T follicular helper cell (primary cell): Measurements from ENCODE around the gene DNAJC30.
"Not testable (repeated sequence)": the region's sequence is repeated elsewhere in the genome, so short reads cannot be mapped to it uniquely, and the experiment has no call there.

ENCODE experiments used
- DNase-seq: peaks from one replicate; pipeline ENCODE4 v3.0.0-alpha.2; 2020; ENCODE audit warnings: low read depth
- total RNA-seq, 2 experiments: gene quantifications; one replicate each; lab custom pipeline; 2026; lab: John Stamatoyannopoulos, UW

DNAJC30 gene
- 10.5 to 10.8 reads per million in 2 experiments for total RNA-seq

DNA sequence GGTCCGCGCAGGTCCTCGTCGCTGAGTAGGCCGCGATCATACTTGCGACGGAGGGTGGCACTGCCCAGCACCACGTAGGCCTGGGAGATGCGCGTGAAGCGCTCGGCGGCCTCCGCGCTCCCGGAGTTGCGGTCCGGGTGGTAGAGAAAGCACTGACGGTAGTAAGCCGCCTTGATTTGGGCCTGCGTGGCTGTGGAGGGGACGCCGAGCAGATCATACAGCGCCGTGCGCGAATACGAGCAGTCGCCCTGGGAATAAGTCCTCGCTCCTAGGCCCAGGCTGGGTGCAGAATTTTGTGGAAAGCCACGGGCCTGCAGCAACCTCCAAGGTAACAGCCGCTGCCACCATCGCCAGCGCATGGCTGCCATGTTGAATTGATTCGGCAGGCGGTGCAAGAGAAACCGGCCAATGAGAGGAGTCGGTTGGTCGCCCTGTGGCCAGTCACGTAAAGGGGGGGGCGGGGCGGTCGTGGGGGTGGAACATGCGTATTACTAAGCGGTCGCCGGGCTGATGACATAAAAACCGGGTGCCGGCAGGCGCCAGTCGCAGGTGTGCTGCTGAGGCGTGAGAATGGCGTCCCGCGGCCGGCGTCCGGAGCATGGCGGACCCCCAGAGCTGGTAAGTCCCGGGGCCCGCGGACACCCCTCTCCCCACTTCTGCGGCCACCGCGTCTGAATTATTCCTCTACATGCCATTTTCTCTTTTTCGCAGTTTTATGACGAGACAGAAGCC, at the start of gene DNAJC30, which contains the start of gene BUD23:
TSS of gene DNAJC30 (minus strand) at position 398 of the 732 bp plus-strand sequence. CDS start at position 368, 30 bp downstream.
TSS of gene BUD23 (plus strand) at position 542 of the 732 bp plus-strand sequence. CDS start at position 571, 29 bp downstream.
- DNase-seq, result peak; percentile 97

DNA sequence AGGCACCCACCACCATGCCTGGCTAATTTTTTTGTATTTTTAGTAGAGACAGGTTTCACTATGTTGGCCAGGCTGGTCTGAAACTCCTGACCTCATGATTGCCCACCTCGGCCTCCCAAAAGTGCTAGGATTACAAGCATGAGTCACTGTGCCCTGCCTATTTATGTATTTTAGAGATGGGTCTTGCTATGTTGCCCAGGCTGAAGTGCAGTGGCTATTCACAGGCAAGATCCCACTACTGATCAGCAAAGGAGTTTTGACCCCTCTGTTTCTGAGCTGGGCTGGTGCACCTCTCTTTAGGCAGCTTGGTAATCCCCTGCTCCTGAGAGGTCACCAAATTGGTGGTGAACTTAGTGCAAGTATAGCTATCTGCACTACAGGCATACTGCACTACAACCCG, 49.1 kb upstream of the DNAJC30 start:
- DNase-seq, result no peak

DNA sequence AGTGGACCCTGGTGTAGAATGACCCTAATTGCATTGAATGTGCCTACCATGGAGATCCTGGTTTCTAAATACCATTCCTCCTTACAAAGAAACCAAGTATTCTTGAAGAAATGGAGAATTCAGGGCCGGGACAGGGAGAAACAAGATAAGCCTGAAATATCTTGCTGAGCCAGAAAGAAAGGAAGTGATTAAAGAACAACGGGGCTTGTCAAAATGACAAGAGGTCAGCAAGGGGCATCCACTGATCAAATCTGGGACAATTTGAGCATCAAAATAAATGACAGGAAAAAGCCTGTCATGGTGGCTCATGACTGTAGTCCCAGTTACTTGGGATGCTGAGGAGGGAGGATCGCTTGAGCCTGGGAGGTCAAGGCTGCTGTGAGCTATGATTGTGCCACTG, 47.2 kb upstream of the DNAJC30 start:
- DNase-seq, result no peak

DNA sequence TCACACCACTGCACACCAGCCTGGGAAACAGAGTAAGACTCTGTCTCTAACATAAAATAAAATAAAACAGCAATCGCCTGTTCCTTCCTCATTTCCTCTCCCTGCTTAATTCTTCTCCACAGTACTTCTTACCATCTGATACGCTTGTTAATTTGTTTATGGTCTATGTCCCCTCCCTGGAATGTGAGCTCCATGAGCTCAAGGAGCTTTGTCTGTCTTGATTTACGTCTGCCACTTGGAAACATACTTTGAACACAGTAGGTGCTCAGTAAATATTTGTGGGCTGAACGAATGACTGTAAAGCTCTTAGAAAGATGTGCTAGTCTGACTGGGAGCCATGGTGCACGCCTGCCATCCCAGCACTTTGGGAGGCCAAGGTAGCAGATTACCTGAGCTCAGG, 45.3 kb upstream of the DNAJC30 start:
- DNase-seq, result no peak

DNA sequence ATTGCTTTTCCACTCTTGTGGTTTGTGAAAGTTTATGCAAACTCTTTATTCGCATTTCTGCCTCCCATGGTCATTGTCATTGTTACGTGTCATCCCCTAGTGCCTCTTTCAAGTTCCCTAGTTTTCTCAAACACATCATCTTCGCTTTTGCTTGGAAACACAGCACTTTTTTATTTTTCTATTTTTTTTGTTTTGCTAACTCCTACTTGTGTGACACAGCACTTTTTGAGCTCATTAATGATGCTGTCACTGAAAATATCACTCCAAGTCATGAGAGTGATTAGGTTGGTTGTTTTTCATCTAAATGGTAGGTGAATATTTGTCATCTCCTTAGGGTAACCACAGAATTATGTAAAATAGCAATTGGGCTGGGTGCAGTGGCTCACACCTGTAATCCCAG, 44.7 kb upstream of the DNAJC30 start:
- DNase-seq, result no peak

DNA sequence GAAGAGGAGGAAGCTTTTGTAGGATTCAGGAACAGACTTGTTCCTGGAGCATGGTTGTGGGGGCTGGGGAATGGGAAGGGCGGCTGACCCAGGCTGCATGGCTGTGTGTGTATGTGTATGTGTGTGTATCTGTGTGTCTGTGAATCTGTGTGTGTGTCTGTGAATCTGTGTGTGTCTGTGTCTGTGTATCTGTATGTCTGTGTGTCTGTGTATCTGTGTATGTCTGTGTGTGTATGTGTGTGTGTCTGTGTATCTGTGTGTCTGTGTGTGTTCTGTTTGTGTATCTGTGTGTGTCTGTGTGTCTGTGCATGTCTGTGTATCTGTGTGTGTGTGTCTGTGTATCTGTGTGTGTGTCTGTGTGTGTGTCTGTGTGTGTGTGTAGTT, 42.8 kb upstream of the DNAJC30 start:
- no peak for DNase-seq

DNA sequence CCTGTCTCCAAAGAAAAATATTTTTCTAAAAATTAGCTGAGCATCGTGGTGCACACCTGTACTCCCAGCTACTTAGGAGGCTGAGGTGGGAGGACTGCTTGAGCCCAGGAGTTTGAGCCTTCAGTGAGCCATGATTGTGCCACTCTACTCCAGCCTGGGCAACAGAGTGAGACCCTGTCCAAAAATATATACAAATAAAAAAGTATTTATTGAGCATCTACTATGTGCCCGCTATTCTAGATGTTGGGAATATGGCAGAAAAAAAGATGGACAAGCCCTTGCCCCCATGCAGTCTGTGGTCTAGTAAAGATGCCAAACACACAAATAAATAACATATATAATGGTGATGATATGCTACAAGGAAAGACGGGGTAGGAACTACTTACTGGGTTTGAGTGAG, 40.6 kb upstream of the DNAJC30 start:
- no peak for DNase-seq

DNA sequence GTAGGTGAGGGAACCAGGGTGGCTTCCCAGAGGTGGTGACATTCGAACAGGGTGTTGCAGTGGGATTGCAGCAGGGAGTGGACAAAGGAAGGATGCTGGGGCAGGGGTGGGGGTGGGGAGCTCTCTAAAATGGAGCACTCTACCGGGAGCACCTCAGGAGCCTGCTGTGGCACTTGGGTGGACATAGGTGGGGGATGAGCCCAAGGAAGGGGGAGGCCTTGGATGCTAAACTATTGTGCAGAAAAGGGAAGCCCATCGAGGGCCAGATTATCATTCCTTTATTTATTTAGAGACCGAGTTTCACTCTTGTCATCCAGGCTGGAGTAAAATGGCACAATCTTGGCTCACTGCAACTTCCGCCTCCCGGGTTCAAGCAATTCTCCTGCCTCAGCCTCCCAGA, 39.5 kb upstream of the DNAJC30 start:
- no peak for DNase-seq

DNA sequence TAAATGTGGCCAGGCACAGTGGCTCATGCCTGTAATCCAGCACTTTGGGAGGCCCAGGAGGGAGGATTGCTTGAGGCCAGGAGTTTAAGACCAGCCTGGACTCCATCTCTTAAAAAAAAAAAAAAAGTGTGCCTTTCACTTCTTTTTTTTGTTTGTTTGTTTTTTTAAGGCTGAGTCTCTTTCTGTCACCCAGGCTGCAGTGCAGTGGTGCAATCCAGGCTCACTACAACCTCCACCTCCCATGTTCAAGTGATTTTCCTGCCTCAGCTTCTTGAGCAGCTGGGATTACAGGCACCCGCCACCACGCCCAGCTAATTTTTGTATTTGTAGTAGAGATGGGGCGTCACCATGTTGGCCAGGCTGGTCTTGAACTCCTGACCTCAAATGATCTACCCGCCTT, 38.9 kb upstream of the DNAJC30 start:
- not testable (repeated sequence) for DNase-seq

DNA sequence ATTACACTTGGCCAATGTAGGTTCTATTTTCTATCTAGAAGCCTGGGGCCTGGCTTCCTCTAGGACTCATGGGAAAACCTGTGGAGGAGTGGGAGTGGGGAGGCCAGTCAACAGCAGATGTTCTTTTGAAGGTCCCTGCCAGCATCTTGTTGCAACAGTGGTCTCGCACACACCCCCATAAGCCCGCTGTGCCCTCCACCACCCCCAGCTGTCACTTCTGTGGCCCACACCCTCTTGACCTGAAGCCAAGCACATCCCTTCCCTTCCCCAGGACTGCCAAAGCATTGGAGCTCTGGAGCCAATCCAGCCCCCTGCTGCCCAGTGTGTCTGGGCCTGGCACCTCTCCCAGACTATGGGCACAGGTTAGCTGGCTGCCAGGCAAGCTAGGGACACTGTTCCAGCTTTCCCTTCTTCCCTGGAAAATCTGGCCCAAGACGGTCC, 38.1 kb upstream of the DNAJC30 start:
- no peak for DNase-seq

DNA sequence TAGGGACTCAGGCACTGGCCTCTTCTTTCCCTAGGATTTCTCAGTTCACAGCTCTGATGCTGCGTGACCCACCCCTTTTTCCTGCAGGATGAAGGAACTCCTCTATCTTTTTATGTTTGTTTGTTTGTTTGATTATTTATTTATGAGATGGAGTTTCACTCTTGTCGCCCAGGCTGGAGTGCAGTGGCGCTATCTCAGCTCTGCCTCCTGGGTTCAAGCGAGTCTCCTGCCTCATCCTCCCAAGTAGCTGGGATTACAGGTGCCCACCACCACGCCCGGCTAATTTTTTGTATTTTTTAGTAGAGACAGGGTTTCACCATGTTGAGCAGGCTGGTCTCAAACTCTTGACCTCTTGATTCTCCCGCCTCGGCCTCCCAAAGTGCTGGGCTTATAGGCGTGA, 37.2 kb upstream of the DNAJC30 start:
- not testable (repeated sequence) for DNase-seq

DNA sequence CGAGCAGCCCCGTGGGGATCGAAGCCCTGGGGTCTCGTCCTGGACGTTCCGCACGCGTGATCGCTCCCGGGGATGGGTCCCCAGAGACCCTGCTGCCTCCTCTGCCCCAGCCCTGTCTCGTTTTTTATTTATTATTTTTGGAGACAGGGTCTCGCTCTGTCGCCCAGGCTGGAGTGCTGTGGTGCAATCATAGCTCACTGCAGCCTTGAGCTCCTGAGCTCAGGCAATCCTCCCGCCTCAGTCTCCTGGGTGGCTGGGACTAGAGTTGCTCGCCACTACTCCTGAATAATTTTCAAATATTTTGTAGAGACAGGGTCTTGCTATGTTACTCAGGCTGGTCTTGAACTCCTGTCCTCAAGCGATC, 36.5 kb upstream of the DNAJC30 start:
- DNase-seq, result no peak

DNA sequence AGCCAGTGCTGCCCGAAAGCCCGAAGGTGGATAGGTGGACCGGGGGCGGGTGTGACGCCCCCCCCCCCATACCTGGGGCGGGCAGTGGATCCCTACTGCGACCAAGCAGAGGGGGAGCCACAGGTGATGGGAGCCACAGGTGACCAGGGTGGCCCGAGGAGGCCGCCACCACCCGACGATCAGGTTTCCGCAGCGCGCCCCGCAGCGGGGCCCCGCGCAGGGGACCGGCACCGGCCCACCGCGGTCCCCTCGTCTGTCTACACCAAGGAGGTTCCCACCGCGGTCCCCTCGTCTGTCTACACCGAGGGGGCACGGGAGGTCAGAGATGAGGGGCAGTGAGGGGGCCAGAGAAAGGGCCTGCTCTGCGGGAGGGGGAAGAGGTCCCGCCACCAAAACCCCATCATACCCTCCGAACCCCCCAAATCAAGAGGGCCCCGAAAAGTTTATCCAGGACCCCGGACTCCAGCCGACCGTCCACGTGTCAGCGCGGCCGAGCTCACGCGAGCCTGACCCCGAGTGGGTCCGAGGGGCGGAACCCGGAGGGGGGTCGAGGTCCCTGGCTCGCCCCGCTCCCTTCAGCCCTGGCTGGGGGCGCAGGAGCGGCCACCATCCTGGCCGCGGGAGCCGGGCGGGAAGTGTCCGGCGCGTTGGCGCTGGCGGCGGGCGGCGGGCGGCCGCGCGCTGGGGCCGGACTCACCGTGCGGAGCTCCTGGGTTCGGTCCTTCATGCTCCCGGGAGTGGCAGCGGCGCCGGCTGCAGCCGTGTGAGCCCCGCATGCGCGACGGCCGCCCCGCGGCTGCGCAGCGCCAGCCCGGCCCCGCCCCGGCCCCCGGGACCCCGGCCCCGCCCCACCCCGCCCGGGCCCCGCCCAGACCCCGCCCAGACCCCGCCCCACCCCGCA, 35.9 kb upstream of the DNAJC30 start, which contains the start of gene STX1A:
TSS of gene STX1A (minus strand) at position 765 of the 901 bp plus-strand sequence. CDS start at position 727, 38 bp downstream.
- DNase-seq, result peak; percentile 56

DNA sequence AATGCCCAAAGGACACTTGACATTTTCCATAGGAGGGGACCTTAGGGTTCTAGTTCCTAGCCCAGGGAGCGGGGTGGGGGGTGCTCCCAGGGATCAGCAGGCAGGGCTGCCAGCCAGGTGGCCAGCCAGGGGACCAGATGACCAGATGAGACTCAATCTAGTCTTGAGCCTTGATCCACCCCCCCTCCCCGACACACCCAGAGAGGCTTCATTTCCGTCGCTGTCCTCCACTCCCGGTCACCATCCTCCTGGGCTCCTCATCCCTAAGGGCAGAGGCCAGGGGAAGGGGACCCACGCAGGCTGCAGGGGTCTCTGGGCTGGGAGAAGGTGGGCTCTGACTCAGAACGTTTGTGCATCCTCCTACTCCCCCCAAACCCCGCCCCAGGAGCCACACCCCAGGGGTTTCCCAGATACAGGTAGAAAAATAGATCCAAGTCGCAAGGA, 35.2 kb upstream of the DNAJC30 start:
- DNase-seq, result no peak

DNA sequence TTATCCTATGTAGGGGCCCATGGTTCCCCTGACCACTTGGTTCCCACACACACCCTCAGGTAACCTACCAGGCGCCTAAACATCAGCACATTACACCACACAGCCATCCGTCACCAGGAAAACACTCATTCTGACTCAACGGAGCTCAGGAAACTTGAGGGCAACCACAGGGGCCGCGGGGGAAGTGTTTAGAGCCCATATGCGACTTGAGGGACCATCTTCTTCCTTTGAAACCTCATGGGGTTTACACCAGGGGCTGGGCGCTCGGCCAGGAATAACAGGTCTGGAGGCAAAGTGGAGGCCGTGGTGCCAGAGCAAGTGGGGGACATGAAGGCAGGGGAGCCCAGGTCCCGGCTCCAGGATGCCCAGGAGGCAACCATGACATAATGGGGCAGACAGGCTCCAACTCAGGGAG, 34.7 kb upstream of the DNAJC30 start:
- peak; percentile 42 for DNase-seq

DNA sequence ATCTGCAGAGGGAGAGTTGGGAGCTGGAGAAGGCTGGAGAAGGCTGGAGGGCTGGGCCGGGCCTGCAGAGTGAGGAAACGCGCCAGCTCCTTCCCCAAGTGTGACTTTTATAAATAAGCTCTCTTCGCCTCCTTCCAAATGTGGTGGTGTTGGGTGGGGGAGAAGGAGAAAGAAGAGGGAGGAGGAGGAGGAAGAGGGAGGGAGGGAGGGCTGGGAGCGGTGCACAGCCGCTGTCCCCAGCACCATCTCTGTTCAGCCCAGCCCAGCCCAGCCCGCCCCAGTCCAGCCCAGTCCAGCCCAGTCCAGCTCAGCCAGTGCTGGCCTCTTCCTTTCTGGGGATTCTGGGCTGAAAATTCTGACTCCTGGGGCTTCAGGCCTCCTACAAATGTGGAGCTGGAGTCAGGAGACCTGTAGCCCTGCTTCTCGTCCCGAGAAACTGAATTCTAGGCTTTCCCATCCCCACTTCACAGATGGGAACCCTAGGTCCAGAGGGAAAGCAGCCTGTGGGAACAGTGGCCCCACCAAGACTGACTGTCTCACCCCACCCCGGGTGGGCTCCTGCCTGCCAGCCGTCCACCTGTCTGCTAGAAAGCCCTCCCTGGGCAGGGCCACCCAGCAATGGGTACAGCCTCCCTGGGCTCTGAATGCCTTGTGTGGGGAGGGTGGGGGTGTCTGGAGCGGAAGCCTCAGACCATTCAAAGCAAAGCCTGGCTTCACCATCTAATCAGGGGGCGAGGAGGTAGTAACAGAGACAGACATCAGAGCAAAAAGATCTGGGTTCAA, 34.0 kb upstream of the DNAJC30 start:
- no peak for DNase-seq

DNA sequence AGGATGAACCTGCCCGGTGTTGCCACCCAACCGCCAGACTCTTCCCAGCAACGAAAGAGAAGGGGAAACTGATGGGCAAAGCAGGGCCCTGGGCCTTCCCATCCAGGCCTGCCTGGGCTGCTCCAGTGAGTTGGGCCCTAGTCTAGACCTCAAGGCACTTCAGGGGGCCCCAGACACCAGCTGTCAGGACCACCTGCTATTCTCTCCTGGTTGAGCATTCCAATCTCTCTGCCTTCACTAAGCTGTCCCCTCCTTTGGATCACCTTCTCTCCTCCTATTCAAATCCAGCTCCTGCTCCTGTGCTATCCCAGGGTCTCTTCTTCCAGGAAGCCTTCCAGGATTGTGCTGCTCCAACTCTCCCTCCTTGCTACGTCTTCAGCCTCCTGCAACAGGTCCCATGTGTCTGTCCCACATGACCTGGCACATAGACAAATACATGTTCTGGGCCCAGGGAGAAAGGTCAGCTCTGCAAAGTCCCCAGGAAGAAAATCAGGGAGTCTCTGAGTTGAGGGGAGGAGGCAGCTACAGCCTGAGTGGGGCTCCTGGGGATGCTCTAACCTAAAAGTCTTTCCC, 33.2 kb upstream of the DNAJC30 start:
- DNase-seq, result no peak

DNA sequence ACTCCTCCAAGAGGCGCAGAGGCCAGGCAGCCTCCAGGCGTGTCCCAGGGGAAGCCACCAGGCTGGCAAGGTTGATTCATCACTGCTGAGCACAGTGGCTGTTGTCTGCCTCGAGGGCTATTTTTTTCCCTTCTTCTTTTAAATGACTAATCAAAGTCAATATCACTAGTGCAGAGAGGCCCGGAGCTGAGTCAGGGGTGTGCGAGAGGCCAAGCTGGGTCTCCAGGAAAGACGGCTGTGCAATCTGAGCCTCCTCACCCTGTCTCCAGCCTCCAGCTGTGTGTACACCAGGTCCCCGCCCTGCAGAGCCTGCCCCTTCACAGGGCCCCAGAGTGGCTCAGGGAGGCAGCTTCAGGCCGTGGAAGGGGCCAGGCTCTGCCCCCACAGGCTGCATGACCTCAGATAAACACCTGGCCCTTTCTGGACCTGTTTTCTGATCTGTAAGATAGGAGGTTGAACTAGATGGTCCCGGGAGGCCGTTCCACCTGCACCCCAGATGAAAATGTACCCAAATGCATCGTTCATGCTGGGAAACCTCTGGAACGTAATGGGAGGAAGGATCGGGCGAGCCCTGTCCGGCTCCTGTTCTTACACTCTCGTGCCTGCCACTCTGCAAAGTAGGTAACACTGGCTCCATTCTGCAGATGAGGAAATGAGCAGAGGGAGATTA, 32.5 kb upstream of the DNAJC30 start:
- no peak for DNase-seq

DNA sequence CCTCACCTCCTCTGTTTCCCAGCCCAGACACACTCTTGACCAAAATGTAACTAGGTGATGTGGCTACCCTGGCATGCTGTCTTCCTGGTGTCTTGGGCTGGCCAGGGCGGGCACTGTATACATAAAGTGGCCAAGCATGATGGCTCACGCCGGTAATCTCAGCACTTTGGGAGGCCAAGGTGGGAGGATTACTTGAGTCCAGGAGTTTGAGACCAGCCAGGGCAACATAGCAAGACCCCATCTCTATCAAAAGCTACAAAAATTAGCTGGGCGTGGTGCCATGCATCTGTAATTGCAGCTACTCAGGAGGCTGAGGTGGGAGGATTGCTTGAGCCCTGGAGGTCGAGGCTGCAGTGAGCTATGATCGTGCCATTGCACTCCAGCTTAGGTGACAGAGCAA, 30.1 kb upstream of the DNAJC30 start:
- DNase-seq, result not testable (repeated sequence)

DNA sequence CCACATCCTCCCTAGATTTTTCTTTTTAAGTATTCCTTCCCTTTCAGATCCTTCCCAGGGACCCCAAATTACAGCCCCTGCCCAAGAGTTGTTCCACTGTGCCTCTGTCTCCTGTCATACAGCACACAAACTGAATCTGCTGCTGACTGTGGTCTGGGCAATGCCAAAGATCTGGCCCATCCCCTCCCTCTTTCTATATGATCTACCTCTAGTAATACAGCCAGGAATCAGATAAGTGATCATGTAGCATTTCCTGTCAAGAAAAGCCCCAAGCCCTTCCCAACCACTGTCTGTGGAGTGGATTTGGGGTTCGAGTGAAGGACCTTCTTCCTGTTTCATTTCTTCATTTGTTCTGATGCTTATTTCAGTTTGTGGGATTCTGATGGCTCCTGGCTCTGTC, 29.5 kb upstream of the DNAJC30 start:
- no peak for DNase-seq

DNA sequence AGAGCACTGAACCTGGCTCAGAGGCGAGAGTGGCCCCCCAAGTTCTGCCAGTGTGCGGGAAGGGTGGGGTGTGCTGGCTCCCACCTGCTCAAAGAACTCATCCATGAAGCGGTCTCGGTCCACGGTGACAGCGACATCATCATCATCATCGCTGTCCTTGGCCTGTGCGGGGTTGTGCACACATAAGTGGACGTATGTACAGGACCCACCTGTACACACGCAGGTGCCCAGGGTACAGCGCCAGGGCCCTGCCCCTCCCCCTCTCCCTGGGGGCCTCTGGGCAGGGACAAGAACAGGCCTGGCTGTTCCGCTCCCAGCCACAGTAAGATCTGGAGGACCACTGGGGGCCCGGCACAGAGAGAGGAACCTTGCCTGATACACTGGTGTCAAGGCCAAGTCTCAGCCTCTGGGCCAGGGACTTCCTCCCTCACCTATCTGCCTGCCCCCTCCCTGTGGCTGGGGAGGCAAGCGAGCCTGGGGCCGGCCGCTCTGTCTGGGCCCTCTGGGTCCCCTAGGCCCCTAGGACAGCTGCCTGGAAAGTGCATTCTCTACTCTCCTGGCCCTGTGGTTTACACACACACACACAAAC, 25.8 kb upstream of the DNAJC30 start:
- no peak for DNase-seq
